Hippocampal formation (tissue), 2 donors: ENCODE data around the gene TMEM19.
A peak's percentile ranks its signal among the peaks of the same experiment; 100 is the strongest.

Source experiments
- DNase-seq, 2 donors: peaks; one replicate each; lab custom pipeline; 2025; lab: John Stamatoyannopoulos, UW

TMEM19 gene

DNA sequence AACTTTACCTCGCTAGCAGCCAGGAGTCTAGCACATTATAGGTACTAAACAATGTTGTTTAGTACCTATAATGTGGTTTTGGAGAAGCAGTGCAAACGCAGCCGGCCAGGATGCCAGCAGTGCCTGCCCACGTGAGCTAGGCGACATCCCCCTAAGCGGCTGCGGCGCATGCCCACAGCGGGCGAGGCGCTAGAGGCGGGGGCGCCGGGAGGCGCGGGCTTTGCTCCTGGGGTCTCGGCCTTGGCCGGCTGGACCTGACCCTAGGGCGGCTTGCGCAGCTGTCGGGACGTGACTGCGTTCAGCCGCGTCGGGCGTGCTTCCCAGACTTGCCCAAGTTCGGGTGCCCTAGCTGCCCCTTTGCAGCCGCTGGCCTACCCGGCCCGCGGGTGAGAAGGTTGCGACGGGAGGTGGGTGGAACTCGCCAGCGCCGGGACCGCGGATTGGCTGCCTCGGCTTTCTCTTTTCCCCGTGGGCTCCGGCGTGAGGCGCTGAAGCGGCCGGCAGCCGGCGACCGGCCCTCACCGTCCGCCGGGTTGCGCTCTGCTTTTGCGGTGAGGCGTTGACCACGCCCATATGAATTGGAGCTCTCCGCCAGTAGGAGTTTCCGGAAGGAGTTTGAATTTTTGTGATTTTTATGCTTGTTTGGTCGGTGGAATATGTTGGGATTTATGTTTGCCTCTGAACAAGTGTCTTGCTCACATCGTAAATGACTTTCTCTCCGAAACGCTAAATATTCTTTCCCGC lies at the start of gene TMEM19:
TMEM19 (plus strand) TSS at position 169 of the 744 bp plus-strand sequence. CDS start 599 bp downstream, outside the sequence.
- DNase-seq = peak; percentile 89 to 93

DNA sequence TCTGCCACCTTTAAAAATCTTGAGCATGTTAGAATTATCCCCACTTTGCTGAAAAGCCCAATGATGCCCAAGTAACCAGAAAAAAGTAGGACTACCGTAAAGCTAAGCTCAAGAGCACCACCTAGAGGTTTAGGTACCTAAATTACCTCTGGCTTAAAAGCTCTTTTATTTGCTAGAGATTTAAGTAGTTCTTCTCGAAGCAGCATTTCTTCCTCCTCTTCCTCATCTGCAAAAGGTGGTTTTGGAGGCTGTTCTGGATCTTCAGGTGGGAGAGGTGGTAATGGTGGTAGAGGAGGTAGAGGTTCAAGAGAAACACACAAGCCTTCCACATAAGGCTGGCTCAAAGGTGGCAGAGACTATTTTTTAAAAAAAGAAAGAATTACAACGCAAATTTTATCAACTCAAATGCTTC lies 49.2 kb upstream of the TMEM19 start:
- peak in 1 of 2 donors; percentile 70 for DNase-seq

GRCh38 chr12:71638499-71638898 lies 47.4 kb upstream of the TMEM19 start:
- DNase-seq = no peak

DNA sequence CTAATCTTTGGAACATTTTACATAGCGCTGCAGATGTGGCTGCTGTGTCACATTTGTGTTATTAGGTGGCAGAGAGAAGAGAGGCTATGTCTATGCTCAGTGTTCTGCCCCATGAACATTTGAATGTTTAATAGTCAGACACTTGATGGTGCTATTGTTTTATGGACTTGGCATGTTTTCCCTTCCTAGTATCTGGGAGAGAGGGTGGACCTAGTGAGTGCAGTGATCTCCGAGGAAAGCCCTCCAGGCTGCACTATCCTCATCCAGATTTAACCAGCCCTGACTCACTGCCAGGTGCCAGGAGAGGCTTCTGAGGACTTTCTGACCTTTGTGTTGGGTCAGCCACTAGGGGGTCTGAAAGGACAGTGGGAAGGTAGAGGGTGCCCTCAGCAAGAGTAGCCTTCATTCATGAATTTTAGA lies 46.5 kb upstream of the TMEM19 start:
- DNase-seq = peak in 1 of 2 donors; percentile 47

GRCh38 chr12:71640316-71640715 lies 45.6 kb upstream of the TMEM19 start:
- no peak for DNase-seq

GRCh38 chr12:71641390-71641789 lies 44.5 kb upstream of the TMEM19 start:
- DNase-seq = no peak

DNA sequence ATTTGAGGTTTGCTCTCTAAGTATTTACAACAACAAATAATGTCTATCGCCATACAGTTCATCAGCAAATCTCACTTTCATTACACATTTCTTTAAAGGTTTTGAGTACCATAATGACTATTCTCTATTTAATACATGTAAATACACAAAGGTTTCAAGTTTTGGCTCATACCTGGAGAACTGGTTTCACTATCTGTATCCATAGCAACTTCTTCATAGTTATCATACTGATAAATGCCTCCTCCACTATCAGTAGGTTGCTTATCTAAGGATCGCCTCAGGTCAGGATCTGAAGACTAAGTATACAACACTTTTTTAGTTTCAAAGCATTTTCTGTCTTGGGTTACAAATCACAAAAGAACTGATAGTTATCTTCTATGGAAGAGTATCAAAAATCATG lies 43.6 kb upstream of the TMEM19 start:
- DNase-seq = no peak

GRCh38 chr12:71645268-71645667 lies 40.6 kb upstream of the TMEM19 start:
- DNase-seq = no peak

GRCh38 chr12:71646512-71646911 lies 39.4 kb upstream of the TMEM19 start:
- DNase-seq = no peak

GRCh38 chr12:71648537-71648936 lies 37.3 kb upstream of the TMEM19 start:
- DNase-seq = no peak

GRCh38 chr12:71649401-71649800 lies 36.5 kb upstream of the TMEM19 start:
- DNase-seq = no peak

GRCh38 chr12:71652656-71653055 lies 33.2 kb upstream of the TMEM19 start:
- DNase-seq = no peak

DNA sequence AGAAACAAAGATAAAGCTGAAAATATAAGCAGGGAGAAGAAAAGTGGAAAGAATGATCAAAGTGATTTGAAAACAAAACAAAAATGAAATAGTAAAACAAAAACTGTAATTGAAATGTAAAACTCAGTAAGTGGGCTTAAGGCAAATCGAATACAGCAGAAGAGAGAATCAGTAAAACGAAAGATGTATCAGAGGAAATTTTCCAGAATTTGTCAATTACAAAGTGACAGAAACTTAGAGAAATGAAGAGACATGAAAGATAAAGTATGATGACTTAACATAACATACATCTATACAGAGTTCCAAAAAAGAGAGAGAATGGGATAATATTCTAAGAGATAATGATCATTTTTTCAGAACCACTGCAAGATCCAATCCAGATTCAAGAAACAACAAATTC lies 32.7 kb upstream of the TMEM19 start:
- DNase-seq = no peak

GRCh38 chr12:71654200-71654599 lies 31.7 kb upstream of the TMEM19 start:
- no peak for DNase-seq

DNA sequence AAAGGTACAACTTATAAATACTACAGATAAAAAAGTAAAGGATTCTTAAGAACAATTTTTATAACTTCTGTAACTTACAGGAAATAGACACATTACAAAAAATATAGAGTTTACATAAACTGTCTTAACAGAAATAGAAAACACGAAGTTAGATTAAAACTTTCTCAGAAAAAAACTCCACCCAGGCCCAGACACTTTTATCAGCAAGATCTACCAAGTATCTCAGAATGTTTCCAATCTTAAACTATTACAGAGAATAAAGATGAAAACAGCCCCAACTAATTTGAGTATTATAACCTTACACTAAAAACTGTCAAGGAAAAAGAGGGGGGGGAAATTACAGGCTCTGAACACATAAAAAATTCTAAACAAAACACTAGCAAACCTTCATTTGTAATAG lies 30.4 kb upstream of the TMEM19 start:
- no peak for DNase-seq

DNA sequence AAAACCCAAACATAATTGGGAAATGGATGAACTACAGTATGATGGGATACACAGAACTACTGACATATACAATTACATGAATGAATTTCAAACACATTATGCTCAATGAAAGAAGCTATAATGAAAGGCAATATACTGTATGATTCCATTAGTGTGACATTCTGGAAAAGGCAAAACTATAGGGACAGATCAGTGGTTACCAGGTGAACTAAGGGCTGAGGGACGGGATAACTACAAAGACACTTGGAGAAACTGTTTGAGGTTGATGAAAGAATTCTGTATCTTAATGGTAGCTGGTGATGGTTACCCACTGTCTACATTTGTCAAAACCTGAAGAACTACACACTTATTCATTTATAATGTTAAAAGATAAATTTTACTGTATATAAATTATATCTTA lies 30.0 kb upstream of the TMEM19 start:
- DNase-seq = no peak

GRCh38 chr12:71656740-71657139 lies 29.1 kb upstream of the TMEM19 start:
- DNase-seq = no peak

DNA sequence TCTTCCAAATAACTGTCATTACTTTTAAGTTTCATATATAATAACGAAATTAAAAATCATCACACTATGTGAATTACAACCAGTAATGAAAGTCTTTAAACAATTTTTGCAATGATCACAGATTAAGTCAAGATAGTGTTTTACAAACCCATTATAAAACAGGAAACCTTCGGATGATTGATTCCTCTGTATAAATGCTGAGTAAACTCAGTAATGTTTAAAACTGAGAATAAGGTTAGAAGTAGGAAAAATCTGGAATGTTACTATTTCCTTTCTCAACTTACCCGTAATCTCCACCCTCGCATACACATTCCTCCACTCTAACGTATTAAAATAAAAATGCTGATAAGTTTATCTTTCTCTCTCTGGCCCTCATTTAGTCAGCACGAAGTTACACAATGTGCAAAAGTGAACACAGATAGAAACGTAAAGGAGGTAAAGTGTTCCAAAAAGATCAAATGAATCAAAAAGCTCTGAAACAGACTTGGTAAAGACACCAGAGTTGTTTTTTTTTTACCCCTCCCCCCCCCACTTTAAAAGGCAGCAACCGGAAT lies 23.8 kb upstream of the TMEM19 start:
- no peak for DNase-seq

GRCh38 chr12:71662849-71663560 lies 22.9 kb upstream of the TMEM19 start:
- DNase-seq = peak in 1 of 2 donors; percentile 45

DNA sequence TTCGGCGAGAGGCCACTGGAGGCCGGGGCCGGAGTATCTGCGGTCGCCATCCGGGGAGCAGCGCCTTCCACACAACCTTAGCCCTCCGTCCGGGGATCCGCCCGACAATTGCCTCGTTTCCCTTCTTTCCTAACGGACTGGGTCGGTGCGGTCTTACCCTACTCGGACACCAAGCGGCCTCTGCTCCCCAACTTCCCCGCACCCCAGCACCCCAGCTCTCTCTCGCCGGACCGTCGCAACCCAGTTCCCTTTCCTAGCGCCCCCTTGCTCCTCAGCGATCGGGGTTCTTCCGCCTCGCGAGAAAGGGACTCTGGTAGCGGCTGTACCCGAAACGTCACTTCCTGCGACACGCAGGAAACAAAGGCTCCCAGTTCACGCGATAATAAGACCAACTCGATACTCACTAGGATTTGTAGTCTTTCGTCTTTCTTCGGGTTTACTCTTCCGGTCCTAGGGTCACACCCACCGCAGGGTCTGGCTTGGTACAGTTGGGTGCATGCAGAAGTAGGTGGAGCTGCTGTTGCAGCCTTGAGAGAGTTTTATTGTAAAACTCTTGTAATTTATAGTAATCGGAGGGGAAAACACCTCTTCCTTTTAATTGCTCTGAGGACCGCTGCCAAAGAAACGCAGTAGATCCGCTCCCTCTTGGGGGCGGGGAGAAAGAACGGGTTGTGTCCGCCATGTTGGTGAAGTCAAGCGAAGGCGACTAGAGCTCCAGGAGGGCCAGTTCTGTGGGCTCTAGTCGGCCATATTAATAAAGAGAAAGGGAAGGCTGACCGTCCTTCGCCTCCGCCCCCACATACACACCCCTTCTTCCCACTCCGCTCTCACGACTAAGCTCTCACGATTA lies 22.1 kb upstream of the TMEM19 start, which contains the start of the genes THAP2 and ZFC3H1:
THAP2 (plus strand) TSS at position 741 of the 850 bp plus-strand sequence. CDS start 209 bp downstream, outside the sequence.
ZFC3H1 (minus strand) TSS at position 288 of the 850 bp plus-strand sequence; CDS start at position 50, 238 bp downstream.
- DNase-seq = peak; percentile 97 to 100

- DNase-seq = peak in 1 of 2 donors; percentile 53
Measured at GRCh38 chr12:71664411-71665089, 21.3 kb upstream of the TMEM19 start.
